Neural crest cell (in vitro differentiated cells): ENCODE data around the gene SORCS2. TPM values are rescaled to one million over a fixed set of nuclear protein-coding genes. Genes with fewer than 3 reads are reported as not detected.

Source experiments
- DNase-seq: peaks from one replicate; pipeline ENCODE4 v3.0.0; 2021; ENCODE audit warnings: low read depth, mixed read lengths, low spot score
- H3K27ac Mint-ChIP-seq: one replicate; pipeline ENCODE4 v1.8.0; 2021; ENCODE audit warnings: mild to moderate bottlenecking, mixed read lengths; ENCODE audit not compliant: unreplicated experiment
- H3K27me3 Mint-ChIP-seq: 2 replicates; pipeline ENCODE4 v1.8.0; 2021; ENCODE audit warnings: low read depth, mild to moderate bottlenecking, mixed read lengths
- H3K36me3 Mint-ChIP-seq: 2 replicates; pipeline ENCODE4 v1.8.0; 2021; ENCODE audit warnings: low read depth, mild to moderate bottlenecking, mixed read lengths
- H3K4me1 Mint-ChIP-seq: 2 replicates; pipeline ENCODE4 v1.8.0; 2021; ENCODE audit warnings: mixed read lengths
- H3K4me3 Mint-ChIP-seq: one replicate; pipeline ENCODE4 v1.8.0; 2021; ENCODE audit warnings: mild to moderate bottlenecking, mixed read lengths
- H3K9me3 Mint-ChIP-seq: 2 replicates; pipeline ENCODE4 v1.8.0; 2021; ENCODE audit warnings: mixed read lengths
- CTCF ChIP-seq: fragments of 200-600 bp; sonication (generic); conservative IDR thresholded peaks from 2 replicates; pipeline ENCODE4 v1.5.0; 2021; ENCODE audit warnings: antibody characterized with exemption, mild to moderate bottlenecking
- total RNA-seq: library from RNA; stranded (reverse); gene quantifications from 2 replicates; pipeline ENCODE4 v1.2.1, GENCODE V29; 2021

The SORCS2 gene
- total RNA-seq, 1 donor from 2014 or later: 1.1 TPM

DNA sequence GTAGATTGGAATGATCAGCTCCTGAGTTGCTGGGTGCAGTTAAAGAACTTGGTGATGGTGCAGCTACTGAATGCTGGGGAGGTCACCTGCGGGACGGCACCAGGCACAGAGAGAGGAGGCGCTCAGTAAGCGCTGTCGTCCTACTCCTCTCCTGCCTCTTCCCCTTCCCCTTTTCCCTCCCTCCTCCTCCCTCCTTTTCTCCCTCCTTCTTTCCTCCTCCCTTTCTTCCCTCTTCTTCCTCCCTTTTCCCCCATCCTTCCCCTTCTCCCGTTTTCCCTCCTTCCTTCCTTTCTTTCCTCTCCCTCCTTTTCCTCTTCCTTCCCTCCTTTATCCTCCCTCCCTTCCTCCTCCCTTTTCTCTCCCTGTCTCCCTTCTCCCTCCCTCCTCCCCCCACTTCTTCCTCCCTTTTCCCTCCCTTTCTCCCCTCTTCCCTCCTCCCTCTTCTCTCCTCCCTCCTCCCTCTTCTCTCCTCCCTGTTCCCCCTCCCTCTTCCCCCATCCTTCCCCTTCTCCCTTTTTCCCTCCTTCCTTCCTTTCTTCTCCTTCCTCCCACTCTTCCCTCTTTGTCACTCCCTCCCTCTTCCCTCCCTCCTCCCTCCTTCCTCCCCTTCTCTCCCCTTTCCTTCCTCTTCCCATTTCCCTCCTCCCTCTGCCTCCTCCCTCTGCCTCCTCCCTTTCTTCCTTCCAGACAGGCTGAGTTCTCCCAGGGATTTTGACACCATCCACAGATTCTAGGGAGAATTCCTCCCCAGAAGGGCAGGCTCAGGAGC is 330.3 kb downstream of the SORCS2 start:
- peaks cover 35% of the 10 kb centered on the region for H3K27me3 Mint-ChIP-seq
- no peak for DNase-seq
- no peak overlapping the region for H3K4me3 Mint-ChIP-seq
- no peaks in the 10 kb centered on the region for H3K9me3 Mint-ChIP-seq
- H3K27ac Mint-ChIP-seq: no peak overlapping the region
- no peaks in the 10 kb centered on the region for H3K4me1 Mint-ChIP-seq
- no peak for TF ChIP-seq CTCF
- H3K36me3 Mint-ChIP-seq: no peaks in the 10 kb centered on the region

- H3K9me3 Mint-ChIP-seq: no peaks in the 10 kb centered on the region
- H3K27ac Mint-ChIP-seq: no peak overlapping the region
- no peak for DNase-seq
- H3K36me3 Mint-ChIP-seq: no peaks in the 10 kb centered on the region
- no peaks in the 10 kb centered on the region for H3K4me1 Mint-ChIP-seq
- H3K27me3 Mint-ChIP-seq: peaks cover 32% of the 10 kb centered on the region
- TF ChIP-seq CTCF: no peak
- no peak overlapping the region for H3K4me3 Mint-ChIP-seq
These were observed 331.2 kb downstream of the SORCS2 start for GRCh38 chr4:7523526-7523925.

DNA sequence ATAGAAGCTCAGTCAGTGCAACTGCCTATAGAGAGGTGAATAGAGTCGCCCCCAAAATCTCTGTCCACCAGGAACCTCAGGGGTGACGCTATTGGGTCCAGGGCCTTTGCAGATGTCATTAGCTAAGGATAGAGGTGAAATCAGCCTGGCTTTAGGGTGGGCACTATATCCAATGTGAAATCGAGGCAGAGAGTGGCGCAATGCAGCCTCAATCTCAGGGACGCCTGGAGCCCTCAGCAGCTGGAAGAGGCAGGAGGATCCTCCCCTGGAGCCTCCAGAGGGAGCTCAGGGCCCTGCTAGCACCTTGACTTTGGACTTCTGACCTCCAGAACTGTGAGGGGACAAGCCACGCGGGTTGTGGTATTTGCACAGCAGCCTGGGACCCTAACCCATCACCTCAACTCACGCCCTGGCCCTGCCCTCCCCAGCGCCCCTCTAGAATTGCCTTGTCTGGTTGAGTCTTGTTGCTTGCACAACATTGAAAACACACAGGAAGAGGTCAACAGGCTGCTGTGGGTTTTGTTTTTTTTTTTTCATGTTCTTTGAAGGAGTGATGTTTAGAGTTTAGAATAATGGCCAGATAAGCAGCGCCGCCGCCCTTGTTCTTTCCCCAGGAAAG is 331.8 kb downstream of the SORCS2 start:
- H3K27ac Mint-ChIP-seq: no peak overlapping the region
- peaks cover 4% of the 10 kb centered on the region for H3K4me1 Mint-ChIP-seq
- TF ChIP-seq CTCF: no peak
- H3K27me3 Mint-ChIP-seq: peaks cover 30% of the 10 kb centered on the region
- no peak for DNase-seq
- no peaks in the 10 kb centered on the region for H3K9me3 Mint-ChIP-seq
- H3K36me3 Mint-ChIP-seq: no peaks in the 10 kb centered on the region
- no peak overlapping the region for H3K4me3 Mint-ChIP-seq

DNA sequence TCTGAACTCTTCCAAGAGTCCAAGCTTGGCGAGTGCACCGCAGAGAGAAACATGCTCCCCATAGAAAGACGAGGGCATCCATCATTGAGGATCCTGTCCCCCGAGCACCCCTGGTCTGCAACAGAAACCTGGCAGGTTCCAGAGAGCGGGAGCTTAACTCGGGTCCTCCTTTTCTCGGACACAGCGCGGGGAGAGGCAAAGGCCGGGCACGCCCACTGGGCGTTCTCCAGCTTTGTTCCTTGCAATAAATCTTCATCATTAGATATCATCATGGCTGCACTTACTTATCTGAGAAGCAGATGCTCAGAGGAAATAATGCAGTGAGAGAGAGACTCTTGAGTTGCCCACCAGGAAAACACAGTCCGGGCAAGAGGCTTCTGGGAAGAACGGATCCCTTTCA is 332.5 kb downstream of the SORCS2 start:
- peaks cover 25% of the 10 kb centered on the region for H3K27me3 Mint-ChIP-seq
- no peaks in the 10 kb centered on the region for H3K36me3 Mint-ChIP-seq
- H3K4me3 Mint-ChIP-seq: no peak overlapping the region
- H3K4me1 Mint-ChIP-seq: peaks cover 7% of the 10 kb centered on the region
- H3K9me3 Mint-ChIP-seq: no peaks in the 10 kb centered on the region
- no peak for DNase-seq
- no peak for TF ChIP-seq CTCF
- no peak overlapping the region for H3K27ac Mint-ChIP-seq

- no peak for TF ChIP-seq CTCF
- peaks cover 12% of the 10 kb centered on the region for H3K27me3 Mint-ChIP-seq
- no peak overlapping the region for H3K4me3 Mint-ChIP-seq
- peaks cover 7% of the 10 kb centered on the region for H3K4me1 Mint-ChIP-seq
- no peaks in the 10 kb centered on the region for H3K36me3 Mint-ChIP-seq
- H3K27ac Mint-ChIP-seq: no peak overlapping the region
- H3K9me3 Mint-ChIP-seq: no peaks in the 10 kb centered on the region
- DNase-seq: no peak
These were observed 334.2 kb downstream of the SORCS2 start for GRCh38 chr4:7526491-7526890.
